ENCODE data around the gene EDEM3. TPM values are rescaled to one million over a fixed set of nuclear protein-coding genes. Genes with fewer than 3 reads are reported as not detected.

EDEM3 gene
- total RNA-seq, 1 experiment from 2014 or later: 10.6 TPM

DNA sequence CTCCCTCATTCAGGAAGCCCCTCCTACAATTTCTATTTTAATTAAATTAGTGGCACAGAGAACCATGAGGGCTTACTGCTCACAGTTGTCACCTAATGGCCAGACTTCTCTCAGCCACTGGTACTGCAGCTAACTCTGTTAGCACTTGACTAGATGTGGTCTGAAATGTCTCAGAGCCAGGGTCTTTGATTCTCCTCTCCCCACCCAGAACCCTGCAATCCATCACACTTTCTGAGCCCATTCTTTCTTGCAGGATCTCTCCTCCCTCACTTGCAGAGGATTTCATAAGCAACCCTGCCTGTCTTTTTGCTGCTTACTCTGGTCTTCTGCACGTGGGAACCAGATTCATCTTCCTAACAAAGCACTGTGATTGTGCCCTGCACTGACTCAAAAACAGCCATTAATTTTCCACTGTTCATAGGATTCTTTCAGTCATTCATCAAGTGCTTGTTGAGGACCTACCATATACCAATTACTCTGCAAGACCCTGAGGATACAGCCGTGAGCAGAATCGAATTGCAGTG, 108.4 kb downstream of the EDEM3 start:
- H3K9me3 Mint-ChIP-seq: peaks cover 18% of the 10 kb centered on the region
- H3K4me3 Mint-ChIP-seq: no peak overlapping the region
- ChIA-PET CTCF (interaction anchor here (0.5 to 1.4 kb wide), 2 partner anchors 18 to 1212 kb away, joined by 3 to 4 read pairs; no protein-coding TSS in a partner anchor), POLR2A (no interaction called here)
- peaks cover 6% of the 10 kb centered on the region for H3K27me3 Mint-ChIP-seq (ENCODE audit: low read depth)
- no peaks in the 10 kb centered on the region for H3K4me1 Mint-ChIP-seq
- DNase-seq (ENCODE audit: low spot score) (no peak), ATAC-seq (no peak)
- TF ChIP-seq JAZF1 (CRISPR knock-in tag; IDR thresholded peaks at IDR 0.05) (no peak), SMAD3 (CRISPR knock-in tag; IDR thresholded peaks at IDR 0.05; ENCODE audit: borderline replicate concordance) (no peak), ZNF263 (CRISPR knock-in tag; IDR thresholded peaks at IDR 0.05; ENCODE audit: low read depth) (no peak), NFE2L1 (CRISPR knock-in tag; IDR thresholded peaks at IDR 0.05) (no peak), GABPB1 (CRISPR knock-in tag; IDR thresholded peaks at IDR 0.05) (no peak), ZNF671 (CRISPR knock-in tag; IDR thresholded peaks at IDR 0.05) (no peak)
- TF ChIP-seq, protein P1, sequence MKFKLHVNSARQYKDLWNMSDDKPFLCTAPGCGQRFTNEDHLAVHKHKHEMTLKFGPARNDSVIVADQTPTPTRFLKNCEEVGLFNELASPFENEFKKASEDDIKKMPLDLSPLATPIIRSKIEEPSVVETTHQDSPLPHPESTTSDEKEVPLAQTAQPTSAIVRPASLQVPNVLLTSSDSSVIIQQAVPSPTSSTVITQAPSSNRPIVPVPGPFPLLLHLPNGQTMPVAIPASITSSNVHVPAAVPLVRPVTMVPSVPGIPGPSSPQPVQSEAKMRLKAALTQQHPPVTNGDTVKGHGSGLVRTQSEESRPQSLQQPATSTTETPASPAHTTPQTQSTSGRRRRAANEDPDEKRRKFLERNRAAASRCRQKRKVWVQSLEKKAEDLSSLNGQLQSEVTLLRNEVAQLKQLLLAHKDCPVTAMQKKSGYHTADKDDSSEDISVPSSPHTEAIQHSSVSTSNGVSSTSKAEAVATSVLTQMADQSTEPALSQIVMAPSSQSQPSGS (CRISPR knock-in tag; IDR thresholded peaks at IDR 0.05; ENCODE audit: borderline replicate concordance, low read depth): no peak
- TF ChIP-seq, protein P2, sequence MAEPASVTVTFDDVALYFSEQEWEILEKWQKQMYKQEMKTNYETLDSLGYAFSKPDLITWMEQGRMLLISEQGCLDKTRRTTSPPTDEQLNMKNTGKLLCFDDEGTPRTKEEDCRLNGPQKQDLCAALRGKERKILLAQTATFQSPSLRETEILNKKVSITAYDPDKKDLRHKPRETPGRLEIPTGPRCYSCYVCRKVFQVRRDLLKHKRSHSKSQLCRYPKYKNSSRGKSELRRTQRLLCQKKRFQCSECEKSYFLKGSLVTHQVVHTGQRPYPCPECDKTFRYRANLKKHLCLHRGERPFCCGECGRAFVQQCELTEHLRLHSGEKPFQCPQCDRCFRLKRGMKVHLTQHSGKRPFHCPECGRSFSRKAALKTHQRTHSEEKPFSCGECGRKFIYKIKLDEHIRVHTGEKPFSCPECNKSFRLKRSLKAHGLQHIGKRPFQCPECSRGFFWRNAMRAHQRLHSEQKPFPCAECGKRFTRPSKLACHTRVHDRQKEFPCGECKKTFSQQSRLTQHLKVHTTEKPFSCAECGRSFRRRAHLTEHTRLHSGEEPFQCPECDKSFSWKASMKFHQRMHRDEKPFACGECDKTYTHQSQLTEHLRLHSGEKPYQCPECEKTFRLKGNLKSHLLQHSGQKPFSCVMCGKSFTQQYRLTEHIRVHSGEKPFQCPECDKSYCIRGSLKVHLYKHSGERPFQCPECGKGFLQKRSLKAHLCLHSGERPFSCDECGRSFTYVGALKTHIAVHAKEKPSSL (CRISPR knock-in tag; conservative IDR thresholded peaks at IDR 0.05): no peak
- H3K27ac Mint-ChIP-seq: no peak overlapping the region
- H3K36me3 Mint-ChIP-seq: no peaks in the 10 kb centered on the region

- Mint-ChIP-seq H3K27ac (no peak overlapping the region), H3K27me3 (ENCODE audit: low read depth) (peaks cover under 1% of the 10 kb centered on the region), H3K4me1 (no peaks in the 10 kb centered on the region), H3K4me3 (no peak overlapping the region), H3K36me3 (no peaks in the 10 kb centered on the region), H3K9me3 (peaks cover 14% of the 10 kb centered on the region)
- DNase-seq (ENCODE audit: low spot score) (no peak), ATAC-seq (no peak)
- POLR2A ChIA-PET: no interaction called here
- CTCF ChIA-PET: interaction anchor here (1.0 kb wide), 1 partner anchor 19 kb away, joined by 3 read pairs; no protein-coding TSS in a partner anchor
- no peak for TF ChIP-seq GTF2I (CRISPR knock-in tag; conservative IDR thresholded peaks at IDR 0.05)
These were observed 109.9 kb downstream of the EDEM3 start for GRCh38 chr1:184644771-184645170.

DNA sequence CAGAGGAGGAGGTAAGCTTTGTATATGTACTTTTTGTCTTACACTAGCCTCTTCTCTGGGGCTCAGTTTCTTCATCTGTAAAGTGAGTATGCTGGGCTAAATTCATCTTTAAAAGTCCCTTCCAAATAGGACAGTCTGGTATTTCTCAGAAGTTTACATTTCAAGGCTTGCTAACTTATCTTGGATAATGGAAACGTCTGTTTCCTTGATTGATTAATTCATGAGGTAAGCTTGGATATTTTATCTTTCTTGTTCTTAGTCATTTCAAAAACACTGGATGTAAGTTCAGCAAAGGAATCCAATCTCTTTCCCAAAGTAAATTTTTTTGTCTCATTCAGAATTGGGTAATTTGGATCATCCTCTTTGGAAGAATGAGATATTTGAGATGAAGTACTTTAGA, 111.0 kb downstream of the EDEM3 start:
- H3K27ac Mint-ChIP-seq: no peak overlapping the region
- H3K27me3 Mint-ChIP-seq (ENCODE audit: low read depth): no peaks in the 10 kb centered on the region; the same call in 1 of the 2 replicates
- CTCF ChIA-PET: interaction anchor here (1.0 kb wide), 1 partner anchor 20 kb away, joined by 3 read pairs; no protein-coding TSS in a partner anchor
- TF ChIP-seq ZNF219 (CRISPR knock-in tag; IDR thresholded peaks at IDR 0.05; ENCODE audit: borderline replicate concordance): no peak
- no peak overlapping the region for H3K4me3 Mint-ChIP-seq
- no peak for ATAC-seq
- H3K4me1 Mint-ChIP-seq: no peaks in the 10 kb centered on the region
- no peaks in the 10 kb centered on the region for H3K36me3 Mint-ChIP-seq
- POLR2A ChIA-PET: no interaction called here
- peaks cover 3% of the 10 kb centered on the region; the same call in 1 of the 2 replicates for H3K9me3 Mint-ChIP-seq
- DNase-seq (ENCODE audit: low spot score): no peak

GRCh38 chr1:184641894-184642293, 112.8 kb downstream of the EDEM3 start:
- Mint-ChIP-seq H3K4me3 (no peak overlapping the region), H3K36me3 (no peaks in the 10 kb centered on the region; the same call in 1 of the 2 replicates), H3K27me3 (ENCODE audit: low read depth) (no peaks in the 10 kb centered on the region; the same call in 1 of the 2 replicates), H3K9me3 (peaks cover 13% of the 10 kb centered on the region), H3K27ac (no peak overlapping the region), H3K4me1 (no peaks in the 10 kb centered on the region)
- POLR2A ChIA-PET: no interaction called here
- TF ChIP-seq ESRRA (CRISPR knock-in tag; IDR thresholded peaks at IDR 0.05; ENCODE audit: borderline replicate concordance): no peak
- TF ChIP-seq GRHL2 (CRISPR knock-in tag; IDR thresholded peaks at IDR 0.05; ENCODE audit: insufficient replicate concordance, severe bottlenecking): no peak
- TF ChIP-seq ETV6 (CRISPR knock-in tag; IDR thresholded peaks at IDR 0.05): no peak
- TF ChIP-seq FOXP1 (CRISPR knock-in tag; IDR thresholded peaks at IDR 0.05; ENCODE audit: borderline replicate concordance): no peak
- TF ChIP-seq CDX4 (CRISPR knock-in tag; IDR thresholded peaks at IDR 0.05; ENCODE audit: borderline replicate concordance): no peak
- TF ChIP-seq TCF7 (CRISPR knock-in tag; IDR thresholded peaks at IDR 0.05; ENCODE audit: low read depth): no peak
- no peak for TF ChIP-seq STAT6 (CRISPR knock-in tag; conservative IDR thresholded peaks at IDR 0.05; ENCODE audit: low read depth)
- TF ChIP-seq NR3C1 (CRISPR knock-in tag; conservative IDR thresholded peaks at IDR 0.05; ENCODE audit: low read depth): no peak
- no peak for TF ChIP-seq RORB (CRISPR knock-in tag; IDR thresholded peaks at IDR 0.05)
- no peak for TF ChIP-seq CREM (CRISPR knock-in tag; IDR thresholded peaks at IDR 0.05)
- TF ChIP-seq, protein P3, sequence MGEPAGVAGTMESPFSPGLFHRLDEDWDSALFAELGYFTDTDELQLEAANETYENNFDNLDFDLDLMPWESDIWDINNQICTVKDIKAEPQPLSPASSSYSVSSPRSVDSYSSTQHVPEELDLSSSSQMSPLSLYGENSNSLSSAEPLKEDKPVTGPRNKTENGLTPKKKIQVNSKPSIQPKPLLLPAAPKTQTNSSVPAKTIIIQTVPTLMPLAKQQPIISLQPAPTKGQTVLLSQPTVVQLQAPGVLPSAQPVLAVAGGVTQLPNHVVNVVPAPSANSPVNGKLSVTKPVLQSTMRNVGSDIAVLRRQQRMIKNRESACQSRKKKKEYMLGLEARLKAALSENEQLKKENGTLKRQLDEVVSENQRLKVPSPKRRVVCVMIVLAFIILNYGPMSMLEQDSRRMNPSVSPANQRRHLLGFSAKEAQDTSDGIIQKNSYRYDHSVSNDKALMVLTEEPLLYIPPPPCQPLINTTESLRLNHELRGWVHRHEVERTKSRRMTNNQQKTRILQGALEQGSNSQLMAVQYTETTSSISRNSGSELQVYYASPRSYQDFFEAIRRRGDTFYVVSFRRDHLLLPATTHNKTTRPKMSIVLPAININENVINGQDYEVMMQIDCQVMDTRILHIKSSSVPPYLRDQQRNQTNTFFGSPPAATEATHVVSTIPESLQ (CRISPR knock-in tag; IDR thresholded peaks at IDR 0.05): no peak
- ATAC-seq (no peak), DNase-seq (ENCODE audit: low spot score) (no peak)
- CTCF ChIA-PET: interaction anchor here (1.9 kb wide), 1 partner anchor 22 kb away, joined by 18 read pairs; no protein-coding TSS in a partner anchor
